Measurements from ENCODE around the gene DUSP14.

DNA sequence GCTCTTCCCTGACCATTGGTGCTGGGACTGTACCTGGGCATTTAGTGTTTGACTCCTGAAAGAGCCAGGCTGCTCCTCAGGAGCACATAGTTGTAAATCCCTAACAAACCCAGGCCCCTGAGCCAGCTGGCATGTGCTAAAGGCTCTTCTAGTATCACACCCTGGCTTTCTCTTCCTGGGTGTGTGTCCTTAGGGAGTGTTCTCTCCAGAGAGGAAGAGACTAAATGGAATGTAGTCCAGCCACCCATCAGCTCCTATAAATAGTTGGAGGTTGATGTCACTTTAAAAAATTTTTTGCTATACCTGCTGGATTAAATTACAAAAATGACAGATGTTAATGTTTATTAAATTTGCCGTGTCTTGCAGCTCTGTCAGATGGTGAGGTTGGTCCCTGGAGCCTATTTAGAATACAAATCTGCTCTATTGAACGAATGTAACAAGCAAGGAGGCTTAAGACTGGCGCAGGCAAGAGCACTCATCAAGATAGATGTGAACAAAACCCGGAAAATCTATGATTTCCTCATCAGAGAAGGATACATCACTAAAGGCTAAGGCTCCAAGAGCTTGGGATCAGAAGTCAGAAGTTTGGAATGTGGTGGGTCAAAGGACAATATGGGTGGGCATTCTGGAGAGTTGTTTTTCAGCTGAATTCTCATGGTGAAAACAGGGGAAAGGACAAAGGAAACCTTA lies 13.1 kb upstream of the DUSP14 start:
- TF ChIP-seq, protein P1, sequence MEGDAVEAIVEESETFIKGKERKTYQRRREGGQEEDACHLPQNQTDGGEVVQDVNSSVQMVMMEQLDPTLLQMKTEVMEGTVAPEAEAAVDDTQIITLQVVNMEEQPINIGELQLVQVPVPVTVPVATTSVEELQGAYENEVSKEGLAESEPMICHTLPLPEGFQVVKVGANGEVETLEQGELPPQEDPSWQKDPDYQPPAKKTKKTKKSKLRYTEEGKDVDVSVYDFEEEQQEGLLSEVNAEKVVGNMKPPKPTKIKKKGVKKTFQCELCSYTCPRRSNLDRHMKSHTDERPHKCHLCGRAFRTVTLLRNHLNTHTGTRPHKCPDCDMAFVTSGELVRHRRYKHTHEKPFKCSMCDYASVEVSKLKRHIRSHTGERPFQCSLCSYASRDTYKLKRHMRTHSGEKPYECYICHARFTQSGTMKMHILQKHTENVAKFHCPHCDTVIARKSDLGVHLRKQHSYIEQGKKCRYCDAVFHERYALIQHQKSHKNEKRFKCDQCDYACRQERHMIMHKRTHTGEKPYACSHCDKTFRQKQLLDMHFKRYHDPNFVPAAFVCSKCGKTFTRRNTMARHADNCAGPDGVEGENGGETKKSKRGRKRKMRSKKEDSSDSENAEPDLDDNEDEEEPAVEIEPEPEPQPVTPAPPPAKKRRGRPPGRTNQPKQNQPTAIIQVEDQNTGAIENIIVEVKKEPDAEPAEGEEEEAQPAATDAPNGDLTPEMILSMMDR (IDR thresholded peaks at IDR 0.05): no peak
- peak in 1 of 2 donors; percentile 62 for TF ChIP-seq POLR2AphosphoS5 (IDR thresholded peaks at IDR 0.05; ENCODE audit: insufficient read depth in 1 of 2, low read depth in 1 of 2)

All from vagina (tissue), 2 donors.